GM19238 (cell line): ENCODE results near the gene GDF2.

Experiments used
- DNase-seq: peaks from one replicate; pipeline ENCODE4 v3.0.0; 2011; ENCODE audit warnings: low spot score; ENCODE audit not compliant: insufficient read length

The GDF2 gene

GRCh38 chr10:47291682-47292081 lies 30.6 kb upstream of the GDF2 start:
- no peak for DNase-seq

- no peak for DNase-seq
These were observed 28.2 kb upstream of the GDF2 start for GRCh38 chr10:47294057-47294456.

DNA sequence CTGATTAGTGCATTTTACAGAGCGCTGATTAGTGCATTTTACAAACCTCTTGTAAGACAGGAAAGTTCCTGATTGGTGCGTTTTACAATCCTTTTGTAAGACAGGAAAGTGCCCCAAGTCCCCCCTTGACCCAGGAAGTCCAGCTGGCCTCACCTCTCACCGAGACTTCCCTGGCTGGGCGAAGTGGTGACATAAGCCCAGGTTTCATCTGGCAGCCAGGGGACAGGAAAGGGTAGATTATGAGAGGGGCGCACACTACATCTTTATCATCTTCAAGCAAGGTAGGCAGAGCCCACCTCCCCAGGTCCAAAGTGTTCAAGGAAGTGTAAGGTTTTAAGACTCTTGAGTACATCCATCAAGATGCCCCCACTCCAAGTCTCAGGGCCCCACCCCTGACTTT lies 27.8 kb upstream of the GDF2 start:
- DNase-seq, result no peak

DNA sequence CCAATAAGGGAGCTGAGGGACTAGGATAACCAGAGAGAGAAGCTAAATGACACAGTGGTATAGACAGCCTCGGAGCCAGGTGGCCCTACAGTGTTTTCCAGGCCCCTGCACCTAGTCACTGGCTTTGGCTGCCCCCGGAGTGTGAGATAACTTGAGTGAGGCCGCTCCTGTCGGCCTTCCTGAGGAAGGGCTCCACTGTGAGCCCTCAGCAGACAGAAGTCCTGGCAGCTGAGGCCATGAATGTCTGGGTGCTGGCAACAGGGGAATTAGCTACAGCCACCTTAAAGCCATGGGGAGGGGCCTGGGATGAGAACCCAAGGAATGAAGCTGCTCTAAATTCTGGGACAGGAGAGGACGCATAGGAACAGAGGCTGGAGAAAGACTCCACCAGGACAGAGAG lies 26.8 kb upstream of the GDF2 start:
- no peak for DNase-seq

- DNase-seq, result no peak
These were observed 25.9 kb upstream of the GDF2 start for GRCh38 chr10:47296156-47296894.

DNA sequence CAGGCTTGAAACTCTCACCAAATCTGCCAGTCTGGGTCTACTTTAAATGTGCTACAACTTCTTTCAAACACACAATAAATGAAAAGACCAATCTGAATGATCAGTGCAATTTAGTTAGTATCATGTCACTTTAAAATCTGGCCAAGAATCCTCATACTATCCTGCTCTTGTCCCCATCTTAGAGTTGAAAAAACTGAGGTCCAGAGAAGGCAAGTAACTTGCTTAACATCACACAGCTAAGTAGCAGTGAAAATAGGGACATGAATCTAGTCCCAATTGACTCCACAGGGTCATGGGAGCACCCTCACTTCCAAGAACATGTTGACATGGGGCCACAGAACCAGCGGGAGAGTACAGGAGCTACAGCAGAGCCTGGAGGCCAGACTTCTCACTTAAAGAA lies 25.3 kb upstream of the GDF2 start:
- no peak for DNase-seq

DNA sequence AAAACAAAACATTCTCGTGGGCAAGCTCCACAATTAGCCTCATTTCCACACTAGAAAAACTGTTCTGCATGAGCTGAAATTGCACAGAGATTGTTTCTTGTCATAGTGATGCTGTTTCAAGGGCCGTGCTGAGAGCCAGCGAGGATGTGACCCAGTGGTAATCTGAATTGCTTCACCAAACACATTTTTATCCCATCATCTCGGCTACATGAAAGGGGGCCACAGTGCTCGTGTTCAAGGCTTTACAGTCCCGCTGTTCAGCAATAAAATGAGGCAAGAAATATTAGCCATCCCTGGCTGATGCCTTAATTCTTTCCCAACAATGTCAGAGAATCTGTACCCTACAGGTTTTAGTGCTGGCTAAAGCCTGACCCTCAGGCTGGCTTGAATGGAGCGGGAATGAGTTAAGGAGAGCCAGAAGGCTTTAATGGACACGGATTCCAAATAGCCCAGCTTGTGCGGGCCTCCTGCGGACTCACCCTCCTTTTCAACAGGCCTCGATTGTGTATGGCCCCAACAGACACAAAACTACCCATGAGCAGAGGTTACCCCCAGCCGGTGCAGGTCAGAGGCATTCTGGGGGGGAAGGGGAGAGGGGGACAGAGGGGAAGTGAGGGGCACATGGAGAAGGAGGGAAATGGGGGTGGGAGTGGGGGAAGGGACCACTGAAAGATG lies 24.3 kb upstream of the GDF2 start:
- no peak for DNase-seq

DNA sequence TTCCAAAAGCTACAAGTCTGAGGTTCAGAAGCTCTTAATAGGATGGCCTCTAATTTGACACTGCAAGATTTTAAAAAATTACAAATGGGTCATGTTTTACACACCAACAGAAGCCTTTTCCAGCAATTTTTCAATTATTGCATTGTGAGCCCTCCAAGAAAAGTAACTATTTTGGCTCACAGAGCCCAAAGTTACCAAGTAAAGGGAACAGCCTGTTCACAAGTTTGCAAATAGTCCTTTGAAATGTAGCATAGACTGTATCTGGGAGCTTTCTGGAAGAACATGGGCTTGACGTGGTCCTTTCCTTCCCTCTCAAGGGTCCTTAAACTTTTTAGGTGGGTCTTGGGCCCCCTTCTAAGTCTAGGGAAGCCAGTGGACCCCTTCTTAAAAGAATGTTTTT lies 23.5 kb upstream of the GDF2 start:
- DNase-seq, result no peak

- DNase-seq, result no peak
These were observed 22.4 kb upstream of the GDF2 start, which contains the start of gene GDF10 for GRCh38 chr10:47299611-47300428. TSS of gene GDF10 (plus strand) at chr10:47300197. CDS start at chr10:47300652, 455 bp downstream.

DNA sequence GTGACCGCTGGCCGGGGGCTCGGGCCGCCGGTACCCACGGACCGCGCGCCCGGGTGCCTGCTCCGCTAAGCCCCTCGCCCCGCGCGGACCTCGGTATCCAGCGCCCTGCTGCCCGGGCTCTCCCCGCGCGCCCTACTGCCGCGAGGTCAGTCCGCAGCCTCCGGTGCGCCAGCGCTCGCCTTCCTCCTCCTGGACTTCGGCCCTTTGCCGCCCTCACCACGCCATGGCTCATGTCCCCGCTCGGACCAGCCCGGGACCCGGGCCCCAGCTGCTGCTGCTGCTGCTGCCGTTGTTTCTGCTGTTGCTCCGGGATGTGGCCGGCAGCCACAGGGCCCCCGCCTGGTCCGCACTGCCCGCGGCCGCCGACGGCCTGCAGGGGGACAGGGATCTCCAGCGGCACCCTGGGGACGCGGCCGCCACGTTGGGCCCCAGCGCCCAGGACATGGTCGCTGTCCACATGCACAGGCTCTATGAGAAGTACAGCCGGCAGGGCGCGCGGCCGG lies 21.8 kb upstream of the GDF2 start:
- no peak for DNase-seq

DNA sequence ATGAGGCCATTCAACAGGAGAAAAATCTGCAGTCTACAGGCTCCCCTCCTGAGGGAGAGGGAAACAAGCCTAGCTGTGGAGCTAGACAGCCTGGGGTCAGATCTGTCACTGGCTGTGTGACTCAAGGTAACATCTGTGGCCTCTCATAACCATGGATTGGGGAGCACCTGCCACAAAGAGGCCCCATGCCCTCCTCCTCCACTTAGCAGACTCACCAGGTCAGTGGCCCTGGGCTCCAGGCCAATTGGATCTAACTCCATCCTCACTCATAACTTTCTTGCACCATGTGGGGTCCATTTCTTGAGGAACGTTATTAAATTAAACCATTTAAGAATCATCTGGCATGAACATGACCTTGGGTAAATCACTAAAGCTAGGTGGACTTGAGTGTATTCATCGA lies 20.4 kb upstream of the GDF2 start:
- DNase-seq, result no peak

DNA sequence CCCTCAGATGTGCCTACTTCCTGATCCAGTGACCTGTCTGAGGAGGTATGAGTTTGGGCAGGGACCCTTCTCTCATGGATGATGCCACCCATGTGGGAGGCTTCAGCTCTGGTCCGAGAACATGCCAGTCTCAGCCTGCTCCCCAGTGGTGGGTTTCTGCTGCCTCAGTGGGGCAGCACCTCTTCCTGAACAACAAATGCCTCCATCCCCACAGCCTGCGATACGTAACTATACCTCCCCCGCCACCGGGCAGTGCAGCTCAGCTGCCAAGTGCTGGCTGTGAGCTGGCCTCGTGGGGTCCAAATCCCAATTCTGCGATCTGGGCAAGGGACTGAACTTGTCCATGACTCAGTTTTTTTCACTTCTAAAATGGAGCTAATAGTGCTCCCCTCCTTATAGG lies 19.1 kb upstream of the GDF2 start:
- no peak for DNase-seq

DNA sequence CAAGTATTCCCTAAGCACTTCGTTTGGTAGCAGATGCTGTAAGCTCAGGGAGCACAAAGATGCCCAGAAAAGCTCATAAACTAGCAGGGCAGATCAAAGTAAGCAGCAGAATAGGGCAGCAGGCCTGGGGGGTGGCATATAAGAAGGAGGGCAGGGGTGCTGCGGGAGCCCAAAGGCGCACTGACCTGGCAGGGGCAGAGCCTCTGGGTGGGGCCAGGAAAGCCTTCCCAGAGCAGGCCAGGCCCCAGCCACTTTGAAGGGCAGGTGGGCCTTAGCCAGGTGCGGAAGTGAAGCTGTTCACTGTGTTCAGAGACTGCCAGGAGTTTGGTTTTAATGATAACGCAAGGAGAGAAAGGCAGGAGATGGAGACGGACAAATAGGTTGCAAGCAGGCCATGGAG lies 18.4 kb upstream of the GDF2 start:
- no peak for DNase-seq

GRCh38 chr10:47305566-47305965 lies 16.7 kb upstream of the GDF2 start:
- no peak for DNase-seq

GRCh38 chr10:47306387-47307210 lies 15.7 kb upstream of the GDF2 start:
- DNase-seq, result no peak

DNA sequence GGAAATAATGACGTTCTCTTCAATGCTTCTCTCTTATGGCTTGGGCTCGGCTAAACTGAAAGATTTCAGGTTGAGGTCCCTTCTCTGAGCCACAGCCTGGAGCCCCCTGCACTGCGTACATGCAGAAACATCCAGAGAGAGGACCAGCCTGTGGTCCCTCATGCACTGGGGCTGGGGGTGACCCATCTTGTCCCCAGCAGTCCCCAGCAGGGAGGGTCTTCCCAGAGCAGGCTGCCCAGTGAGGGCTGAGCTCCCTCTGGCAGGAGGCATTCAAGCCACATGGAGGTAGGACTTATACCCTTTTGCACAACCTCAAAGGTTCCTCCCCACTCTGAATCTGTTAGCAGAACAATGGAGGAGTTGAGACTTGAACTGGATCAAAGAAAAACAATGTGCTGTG lies 14.9 kb upstream of the GDF2 start:
- DNase-seq, result no peak

DNA sequence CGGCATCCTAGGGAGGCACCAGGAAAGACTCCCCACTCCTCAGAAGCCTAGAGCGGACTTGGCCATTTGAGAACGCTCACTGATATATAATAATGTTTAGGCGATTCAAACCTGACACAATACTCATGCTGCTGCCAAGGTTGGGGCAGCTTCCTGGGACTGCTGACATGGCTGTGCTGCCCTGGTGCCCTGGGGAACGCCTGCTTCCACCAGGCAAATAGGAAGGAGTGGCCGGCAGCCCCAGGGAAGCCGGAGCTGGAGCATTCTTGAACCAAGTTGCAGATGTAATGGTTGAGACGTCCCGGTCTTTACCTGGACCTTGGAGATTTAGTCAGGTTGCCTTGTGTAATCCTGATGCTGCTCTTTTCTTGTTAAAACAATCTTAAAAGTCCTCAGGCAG lies 13.5 kb upstream of the GDF2 start:
- no peak for DNase-seq

DNA sequence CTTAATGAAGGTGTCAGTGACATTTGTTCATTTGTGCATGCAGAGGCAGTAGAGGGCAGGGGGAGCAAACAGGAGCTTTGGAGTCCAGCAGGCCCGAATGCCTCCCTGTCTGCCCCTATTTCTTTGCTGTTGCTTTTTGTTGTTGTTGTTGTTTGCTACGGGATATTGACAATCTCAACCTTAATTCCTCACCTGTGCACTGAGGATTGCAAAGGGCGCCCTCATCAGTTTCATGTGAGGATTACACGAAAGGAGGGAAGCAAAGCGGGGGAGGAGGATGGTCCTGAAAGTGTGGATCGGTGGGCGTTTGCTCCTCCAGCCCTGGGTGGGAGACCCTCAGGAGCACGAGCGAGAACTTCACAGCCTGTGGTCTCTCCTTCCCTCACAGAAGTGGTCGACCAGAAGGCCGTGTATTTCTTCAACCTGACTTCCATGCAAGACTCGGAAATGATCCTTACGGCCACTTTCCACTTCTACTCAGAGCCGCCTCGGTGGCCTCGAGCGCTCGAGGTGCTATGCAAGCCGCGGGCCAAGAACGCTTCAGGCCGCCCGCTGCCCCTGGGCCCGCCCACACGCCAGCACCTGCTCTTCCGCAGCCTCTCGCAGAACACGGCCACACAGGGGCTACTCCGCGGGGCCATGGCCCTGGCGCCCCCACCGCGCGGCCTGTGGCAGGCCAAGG lies 12.7 kb upstream of the GDF2 start:
- no peak for DNase-seq

- no peak for DNase-seq
These were observed 12.2 kb upstream of the GDF2 start for GRCh38 chr10:47310090-47310505.

GRCh38 chr10:47311193-47311931 lies 10.9 kb upstream of the GDF2 start:
- DNase-seq, result no peak
